GM23338 (cell line): ENCODE data around the gene WASF2. TPM values are rescaled to one million over a fixed set of nuclear protein-coding genes. Genes with fewer than 3 reads are reported as not detected.

Experiments
- ATAC-seq: fragments of 200-7000 bp; cut with Tn5 transposase; 3 replicates; pipeline ENCODE4 v1.9.1; 2020
- DNase-seq: peaks from one replicate; pipeline ENCODE4 v3.0.0-alpha.2; 2015; ENCODE audit warnings: low spot score
- H2AFZ ChIP-seq: fragments of 200-600 bp; sonication (generic); 2 replicates; pipeline ENCODE4 v1.8.0; 2016; ENCODE audit warnings: antibody characterized with exemption, mild to moderate bottlenecking, moderate library complexity
- H3F3A ChIP-seq: fragments of 200-600 bp; sonication (generic); replicated peaks from 2 replicates; pipeline ENCODE4 v1.8.0; 2017; ENCODE audit warnings: antibody characterized with exemption, mixed run types, low read depth
- H3K27ac ChIP-seq: fragments of 200-600 bp; sonication (generic); 2 replicates; pipeline ENCODE4 v1.6.1; 2016; ENCODE audit warnings: low read depth
- H3K27me3 ChIP-seq: fragments of 200-600 bp; sonication (generic); 2 replicates; pipeline ENCODE4 v1.8.0; 2016; ENCODE audit warnings: mild to moderate bottlenecking, mixed run types, moderate library complexity; ENCODE audit not compliant: insufficient read depth
- H3K36me3 ChIP-seq: fragments of 200-600 bp; sonication (generic); 2 replicates; pipeline ENCODE4 v1.8.0; 2016; ENCODE audit warnings: mild to moderate bottlenecking; ENCODE audit not compliant: insufficient read depth
- H3K4me1 ChIP-seq: fragments of 200-600 bp; sonication (generic); 2 replicates; pipeline ENCODE4 v1.8.0; 2016; ENCODE audit warnings: mild to moderate bottlenecking, moderate library complexity; ENCODE audit not compliant: insufficient read depth
- H3K4me2 ChIP-seq: fragments of 200-600 bp; sonication (generic); 2 replicates; pipeline ENCODE4 v1.7.1; 2017; ENCODE audit warnings: mixed run types
- H3K4me3 ChIP-seq: fragments of 200-600 bp; sonication (generic); 2 replicates; pipeline ENCODE4 v1.6.1; 2016; ENCODE audit warnings: mixed run types
- H3K79me2 ChIP-seq: fragments of 200-600 bp; sonication (generic); replicated peaks from 2 replicates; pipeline ENCODE4 v1.8.0; 2017; ENCODE audit warnings: mild to moderate bottlenecking; ENCODE audit not compliant: insufficient read depth
- H3K9me2 ChIP-seq: fragments of 200-600 bp; sonication (generic); 2 replicates; pipeline ENCODE4 v1.8.0; 2017; ENCODE audit not compliant: insufficient read depth
- H4K20me1 ChIP-seq: fragments of 200-600 bp; sonication (generic); replicated peaks from 2 replicates; pipeline ENCODE4 v1.8.0; 2017; ENCODE audit warnings: mild to moderate bottlenecking; ENCODE audit not compliant: insufficient read depth
- H3K27ac Mint-ChIP-seq: 2 replicates; pipeline ENCODE4 v1.8.0; 2020; ENCODE audit warnings: inconsistent platforms, mild to moderate bottlenecking, moderate library complexity, mixed read lengths
- H3K27me3 Mint-ChIP-seq: 3 replicates; pipeline ENCODE4 v1.8.0; 2022; ENCODE audit warnings: low read depth, mild to moderate bottlenecking, moderate library complexity, mixed read lengths, inconsistent platforms; ENCODE audit not compliant: insufficient read depth, poor library complexity
- H3K36me3 Mint-ChIP-seq: 3 replicates; pipeline ENCODE4 v1.8.0; 2021; ENCODE audit warnings: low read depth, mild to moderate bottlenecking, inconsistent platforms, moderate library complexity, mixed read lengths
- H3K4me1 Mint-ChIP-seq: 3 replicates; pipeline ENCODE4 v1.8.0; 2020; ENCODE audit warnings: mild to moderate bottlenecking, inconsistent platforms, mixed read lengths
- H3K4me3 Mint-ChIP-seq: 3 replicates; pipeline ENCODE4 v1.8.0; 2021; ENCODE audit warnings: moderate library complexity, mild to moderate bottlenecking, inconsistent platforms, mixed read lengths
- H3K9me3 Mint-ChIP-seq: 3 replicates; pipeline ENCODE4 v1.8.0; 2020; ENCODE audit warnings: moderate library complexity, mild to moderate bottlenecking, inconsistent platforms, mixed read lengths
- EZH2 ChIP-seq: fragments of 200-600 bp; sonication (generic); IDR thresholded peaks from one replicate; pipeline ENCODE4 v1.8.0; 2017; ENCODE audit warnings: antibody characterized with exemption, mild to moderate bottlenecking, low read depth; ENCODE audit not compliant: unreplicated experiment
- EZH2phosphoT487 ChIP-seq: fragments of 200-600 bp; sonication (generic); IDR thresholded peaks from one replicate; pipeline ENCODE4 v1.8.1; 2018; ENCODE audit warnings: antibody characterized with exemption; ENCODE audit not compliant: unreplicated experiment
- NANOG ChIP-seq: IDR thresholded peaks from 2 replicates; pipeline ENCODE4 v1.6.1; 2016; ENCODE audit warnings: antibody characterized with exemption, borderline replicate concordance
- POLR2AphosphoS5 ChIP-seq: IDR thresholded peaks from 2 replicates; pipeline ENCODE4 v1.6.1; 2016; ENCODE audit warnings: antibody characterized with exemption, low read depth
- ZNF114 ChIP-seq: fragments of 250-450 bp; sonication (Bioruptor Pico); IDR thresholded peaks from 2 replicates; pipeline ENCODE4 v1.5.0; 2020; ENCODE audit warnings: mild to moderate bottlenecking, moderate library complexity
- ZNF331 ChIP-seq: fragments of 250-450 bp; sonication (Bioruptor Pico); IDR thresholded peaks from 2 replicates; pipeline ENCODE4 v1.5.0; 2020; ENCODE audit warnings: low read depth, mild to moderate bottlenecking, moderate library complexity
- polyA plus RNA-seq: library from polyadenylated mRNA; unstranded; fragments of >200 nt; fragmentation: Nextera tagmentation; extraction: Ambion mirVana; gene quantifications from 2 replicates; pipeline ENCODE4 v1.2.1, GENCODE V29; 2016
- total RNA-seq: library from RNA; depleted of rRNA; stranded (reverse); fragments of >200 nt; shearing (Covaris generic); gene quantifications from 2 replicates; pipeline ENCODE4 v1.2.3, GENCODE V29; 2014
- TF ChIP-seq, protein P1 (sequence below): IDR thresholded peaks from one replicate; pipeline ENCODE4 v1.6.1; 2018; ENCODE audit warnings: antibody characterized with exemption; ENCODE audit not compliant: unreplicated experiment
- TF ChIP-seq, protein P2 (sequence below), 2 experiments: fragments of 200-600 bp in 1 of 2; sonication (generic) in 1 of 2; conservative IDR thresholded peaks; 2 replicates each; pipeline versions ENCODE4 v1.5.1 to v1.6.1; 2016 to 2017; ENCODE audit warnings: antibody characterized with exemption in 2 of 2, low read depth in 2 of 2, mild to moderate bottlenecking in 2 of 2, moderate library complexity in 1 of 2
- TF ChIP-seq, protein P3 (sequence below): IDR thresholded peaks from 2 replicates; pipeline ENCODE4 v1.6.1; 2016; ENCODE audit warnings: antibody characterized with exemption

The WASF2 gene
- total and polyA plus RNA-seq, 2 experiments from 2014 or later: 40.9 to 95.6 TPM

DNA sequence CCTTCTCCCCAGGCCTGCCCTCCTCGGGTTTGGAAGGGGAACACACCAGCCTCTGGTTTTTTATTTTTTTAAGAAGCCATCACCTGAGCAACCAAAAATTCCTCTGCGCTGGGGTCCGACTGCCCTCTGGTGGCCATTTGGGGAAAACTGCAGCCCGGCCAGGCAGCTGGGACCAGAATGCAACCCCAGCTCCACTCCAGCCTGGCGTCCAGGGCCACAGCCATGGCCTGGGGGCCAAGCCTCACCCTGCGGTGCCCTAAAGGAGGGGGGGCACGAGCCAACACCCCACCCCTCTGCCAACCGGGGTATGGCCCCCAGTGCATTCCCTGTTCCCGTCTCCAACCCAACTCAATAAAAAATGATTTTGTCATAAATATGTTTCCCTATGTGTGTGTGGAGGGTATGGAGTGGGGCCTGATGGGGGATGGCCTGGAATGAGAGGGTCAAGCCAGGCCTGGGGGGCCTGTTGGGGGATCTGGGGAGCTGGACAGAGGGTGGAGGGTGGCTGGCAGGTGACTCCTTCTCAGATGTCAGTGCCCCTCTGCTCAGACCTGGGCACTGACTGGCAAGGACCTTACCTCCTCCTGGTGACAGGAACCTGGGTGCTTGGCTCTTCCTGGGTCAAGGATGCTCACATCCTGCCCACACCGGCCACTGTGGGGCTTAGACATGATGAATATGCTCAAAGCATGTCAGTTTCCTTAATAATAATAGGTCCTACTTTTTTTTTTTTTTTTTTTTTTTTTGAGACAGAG lies 94.3 kb downstream of the WASF2 start:
- peaks cover 7% of the 10 kb centered on the region; the same call in 1 of the 2 replicates for H3F3A ChIP-seq
- H3K79me2 ChIP-seq: no peaks in the 10 kb centered on the region
- H4K20me1 ChIP-seq: no peaks in the 10 kb centered on the region
- no peaks in the 10 kb centered on the region for H3K36me3 ChIP-seq
- TF ChIP-seq NANOG (no peak), EZH2 (no peak), POLR2AphosphoS5 (no peak), ZNF114 (CRISPR knock-in tag) (no peak), EZH2phosphoT487 (no peak), ZNF331 (CRISPR knock-in tag) (no peak)
- TF ChIP-seq, protein P1, sequence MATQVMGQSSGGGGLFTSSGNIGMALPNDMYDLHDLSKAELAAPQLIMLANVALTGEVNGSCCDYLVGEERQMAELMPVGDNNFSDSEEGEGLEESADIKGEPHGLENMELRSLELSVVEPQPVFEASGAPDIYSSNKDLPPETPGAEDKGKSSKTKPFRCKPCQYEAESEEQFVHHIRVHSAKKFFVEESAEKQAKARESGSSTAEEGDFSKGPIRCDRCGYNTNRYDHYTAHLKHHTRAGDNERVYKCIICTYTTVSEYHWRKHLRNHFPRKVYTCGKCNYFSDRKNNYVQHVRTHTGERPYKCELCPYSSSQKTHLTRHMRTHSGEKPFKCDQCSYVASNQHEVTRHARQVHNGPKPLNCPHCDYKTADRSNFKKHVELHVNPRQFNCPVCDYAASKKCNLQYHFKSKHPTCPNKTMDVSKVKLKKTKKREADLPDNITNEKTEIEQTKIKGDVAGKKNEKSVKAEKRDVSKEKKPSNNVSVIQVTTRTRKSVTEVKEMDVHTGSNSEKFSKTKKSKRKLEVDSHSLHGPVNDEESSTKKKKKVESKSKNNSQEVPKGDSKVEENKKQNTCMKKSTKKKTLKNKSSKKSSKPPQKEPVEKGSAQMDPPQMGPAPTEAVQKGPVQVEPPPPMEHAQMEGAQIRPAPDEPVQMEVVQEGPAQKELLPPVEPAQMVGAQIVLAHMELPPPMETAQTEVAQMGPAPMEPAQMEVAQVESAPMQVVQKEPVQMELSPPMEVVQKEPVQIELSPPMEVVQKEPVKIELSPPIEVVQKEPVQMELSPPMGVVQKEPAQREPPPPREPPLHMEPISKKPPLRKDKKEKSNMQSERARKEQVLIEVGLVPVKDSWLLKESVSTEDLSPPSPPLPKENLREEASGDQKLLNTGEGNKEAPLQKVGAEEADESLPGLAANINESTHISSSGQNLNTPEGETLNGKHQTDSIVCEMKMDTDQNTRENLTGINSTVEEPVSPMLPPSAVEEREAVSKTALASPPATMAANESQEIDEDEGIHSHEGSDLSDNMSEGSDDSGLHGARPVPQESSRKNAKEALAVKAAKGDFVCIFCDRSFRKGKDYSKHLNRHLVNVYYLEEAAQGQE: no peak
- TF ChIP-seq, protein P2, sequence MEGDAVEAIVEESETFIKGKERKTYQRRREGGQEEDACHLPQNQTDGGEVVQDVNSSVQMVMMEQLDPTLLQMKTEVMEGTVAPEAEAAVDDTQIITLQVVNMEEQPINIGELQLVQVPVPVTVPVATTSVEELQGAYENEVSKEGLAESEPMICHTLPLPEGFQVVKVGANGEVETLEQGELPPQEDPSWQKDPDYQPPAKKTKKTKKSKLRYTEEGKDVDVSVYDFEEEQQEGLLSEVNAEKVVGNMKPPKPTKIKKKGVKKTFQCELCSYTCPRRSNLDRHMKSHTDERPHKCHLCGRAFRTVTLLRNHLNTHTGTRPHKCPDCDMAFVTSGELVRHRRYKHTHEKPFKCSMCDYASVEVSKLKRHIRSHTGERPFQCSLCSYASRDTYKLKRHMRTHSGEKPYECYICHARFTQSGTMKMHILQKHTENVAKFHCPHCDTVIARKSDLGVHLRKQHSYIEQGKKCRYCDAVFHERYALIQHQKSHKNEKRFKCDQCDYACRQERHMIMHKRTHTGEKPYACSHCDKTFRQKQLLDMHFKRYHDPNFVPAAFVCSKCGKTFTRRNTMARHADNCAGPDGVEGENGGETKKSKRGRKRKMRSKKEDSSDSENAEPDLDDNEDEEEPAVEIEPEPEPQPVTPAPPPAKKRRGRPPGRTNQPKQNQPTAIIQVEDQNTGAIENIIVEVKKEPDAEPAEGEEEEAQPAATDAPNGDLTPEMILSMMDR (conservative IDR thresholded peaks at IDR 0.05; ENCODE audit: low read depth in 2 of 2): peak; percentile 89 to 94
- no peak overlapping the region for H3K4me3 Mint-ChIP-seq
- peaks cover 5% of the 10 kb centered on the region; the same call in 1 of the 3 replicates for H3K36me3 Mint-ChIP-seq
- no peaks in the 10 kb centered on the region for H3K27me3 ChIP-seq
- H3K27ac ChIP-seq: no peak overlapping the region
- H3K4me3 ChIP-seq: no peak overlapping the region
- H3K4me1 Mint-ChIP-seq: peaks cover 53% of the 10 kb centered on the region
- peaks cover 28% of the 10 kb centered on the region for H3K4me1 ChIP-seq
- H2AFZ ChIP-seq: no peak overlapping the region
- no peaks in the 10 kb centered on the region for H3K9me2 ChIP-seq
- DNase-seq (peak; percentile 91), ATAC-seq (peak; percentile 25)
- H3K27me3 Mint-ChIP-seq: peaks cover 36% of the 10 kb centered on the region
- no peak overlapping the region for H3K4me2 ChIP-seq
- no peak overlapping the region for H3K27ac Mint-ChIP-seq
- H3K9me3 Mint-ChIP-seq: no peaks in the 10 kb centered on the region

DNA sequence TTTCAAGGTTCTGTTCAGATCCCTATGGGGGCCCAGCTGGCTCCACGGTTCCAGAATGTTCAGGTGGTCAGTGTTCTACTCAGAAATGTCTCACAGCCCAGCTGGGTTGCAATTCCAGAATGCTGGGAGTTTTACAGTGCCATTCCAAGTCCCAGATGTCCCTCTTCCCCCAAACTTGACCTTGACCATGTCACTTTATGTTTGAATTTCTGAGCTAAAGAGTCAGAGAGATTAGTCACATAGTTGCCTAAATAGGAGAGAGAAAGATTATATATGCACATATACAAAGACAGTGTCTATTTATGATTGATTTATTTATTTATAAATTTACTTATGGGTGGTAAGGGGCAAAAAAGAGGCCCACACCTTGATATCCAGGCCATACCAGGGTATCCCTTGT lies 95.0 kb downstream of the WASF2 start:
- H3K27me3 Mint-ChIP-seq: peaks cover 33% of the 10 kb centered on the region
- H3K4me1 Mint-ChIP-seq: peaks cover 46% of the 10 kb centered on the region
- H3K36me3 Mint-ChIP-seq: peaks cover 5% of the 10 kb centered on the region; the same call in 1 of the 3 replicates
- H3K9me3 Mint-ChIP-seq: no peaks in the 10 kb centered on the region
- H2AFZ ChIP-seq: no peak overlapping the region
- no peak overlapping the region for H3K4me3 ChIP-seq
- TF ChIP-seq, protein P3, sequence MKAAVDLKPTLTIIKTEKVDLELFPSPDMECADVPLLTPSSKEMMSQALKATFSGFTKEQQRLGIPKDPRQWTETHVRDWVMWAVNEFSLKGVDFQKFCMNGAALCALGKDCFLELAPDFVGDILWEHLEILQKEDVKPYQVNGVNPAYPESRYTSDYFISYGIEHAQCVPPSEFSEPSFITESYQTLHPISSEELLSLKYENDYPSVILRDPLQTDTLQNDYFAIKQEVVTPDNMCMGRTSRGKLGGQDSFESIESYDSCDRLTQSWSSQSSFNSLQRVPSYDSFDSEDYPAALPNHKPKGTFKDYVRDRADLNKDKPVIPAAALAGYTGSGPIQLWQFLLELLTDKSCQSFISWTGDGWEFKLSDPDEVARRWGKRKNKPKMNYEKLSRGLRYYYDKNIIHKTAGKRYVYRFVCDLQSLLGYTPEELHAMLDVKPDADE: no peak
- TF ChIP-seq, protein P2 (conservative IDR thresholded peaks at IDR 0.05; ENCODE audit: low read depth in 2 of 2): no peak
- TF ChIP-seq, protein P1: no peak
- TF ChIP-seq ZNF114 (CRISPR knock-in tag): no peak
- TF ChIP-seq ZNF331 (CRISPR knock-in tag): no peak
- H3K9me2 ChIP-seq: no peaks in the 10 kb centered on the region
- H3F3A ChIP-seq: peaks cover 7% of the 10 kb centered on the region; the same call in 1 of the 2 replicates
- ATAC-seq (no peak), DNase-seq (no peak)
- H3K4me2 ChIP-seq: no peak overlapping the region
- no peak overlapping the region; the same call in 2 of the 3 replicates for H3K4me3 Mint-ChIP-seq
- H3K36me3 ChIP-seq: no peaks in the 10 kb centered on the region
- H3K27me3 ChIP-seq: no peaks in the 10 kb centered on the region
- H3K79me2 ChIP-seq: no peaks in the 10 kb centered on the region
- peaks cover 23% of the 10 kb centered on the region for H3K4me1 ChIP-seq
- no peaks in the 10 kb centered on the region for H4K20me1 ChIP-seq
- no peak overlapping the region for H3K27ac ChIP-seq
- no peak overlapping the region; the same call in 1 of the 2 replicates for H3K27ac Mint-ChIP-seq
